HG02763 (cell line): ENCODE measurements around the gene ERICH2.

ENCODE experiments used
- ATAC-seq: cut with Tn5 transposase; IDR thresholded peaks from one replicate; pipeline ENCODE4 v1.9.1; 2021; ENCODE audit warnings: mild to moderate bottlenecking, moderate library complexity; ENCODE audit not compliant: unreplicated experiment

Gene ERICH2

GRCh38 chr2:170762760-170763159, 7.4 kb upstream of the ERICH2 start:
- ATAC-seq, result no peak

DNA sequence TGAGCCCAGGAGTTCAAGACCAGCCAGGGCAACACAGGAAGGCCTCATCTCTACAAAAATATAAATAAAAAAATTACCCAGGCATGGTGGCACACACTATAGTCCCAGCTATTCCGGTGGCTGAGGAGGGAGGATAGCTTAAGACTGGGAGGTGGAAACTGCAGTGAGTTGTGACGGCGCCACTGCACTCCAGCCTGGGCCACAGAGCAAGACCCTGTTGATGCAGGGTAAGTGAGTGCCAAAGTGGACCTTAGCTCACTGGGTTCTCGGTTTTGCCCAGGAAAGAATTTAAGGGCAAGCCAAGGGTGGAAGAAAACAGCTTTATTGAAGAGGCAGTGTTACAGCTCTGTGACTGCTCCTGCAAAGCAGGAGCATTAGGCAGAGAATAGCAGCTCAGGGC, 6.9 kb upstream of the ERICH2 start:
- no peak for ATAC-seq

GRCh38 chr2:170764880-170765261, 5.3 kb upstream of the ERICH2 start:
- no peak for ATAC-seq

DNA sequence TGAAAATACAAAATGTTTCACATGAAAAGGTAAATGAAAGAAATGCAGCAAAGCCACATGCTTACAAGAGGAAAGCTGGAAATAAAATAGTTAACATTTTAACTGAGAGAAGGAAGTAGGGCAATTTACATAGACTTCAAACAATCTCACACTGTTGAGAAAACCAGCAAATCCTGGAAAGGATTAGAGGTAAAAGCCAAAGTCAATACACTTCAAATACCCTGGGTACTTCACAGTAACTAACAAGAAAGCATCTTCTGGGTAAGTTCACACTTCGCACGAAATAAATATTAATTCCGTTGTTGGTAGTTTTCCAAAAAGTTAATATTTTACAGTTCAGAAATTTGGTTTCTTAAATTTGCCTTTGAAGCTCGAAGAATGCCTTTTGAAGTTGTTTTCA, 3.5 kb upstream of the ERICH2 start:
- no peak for ATAC-seq

DNA sequence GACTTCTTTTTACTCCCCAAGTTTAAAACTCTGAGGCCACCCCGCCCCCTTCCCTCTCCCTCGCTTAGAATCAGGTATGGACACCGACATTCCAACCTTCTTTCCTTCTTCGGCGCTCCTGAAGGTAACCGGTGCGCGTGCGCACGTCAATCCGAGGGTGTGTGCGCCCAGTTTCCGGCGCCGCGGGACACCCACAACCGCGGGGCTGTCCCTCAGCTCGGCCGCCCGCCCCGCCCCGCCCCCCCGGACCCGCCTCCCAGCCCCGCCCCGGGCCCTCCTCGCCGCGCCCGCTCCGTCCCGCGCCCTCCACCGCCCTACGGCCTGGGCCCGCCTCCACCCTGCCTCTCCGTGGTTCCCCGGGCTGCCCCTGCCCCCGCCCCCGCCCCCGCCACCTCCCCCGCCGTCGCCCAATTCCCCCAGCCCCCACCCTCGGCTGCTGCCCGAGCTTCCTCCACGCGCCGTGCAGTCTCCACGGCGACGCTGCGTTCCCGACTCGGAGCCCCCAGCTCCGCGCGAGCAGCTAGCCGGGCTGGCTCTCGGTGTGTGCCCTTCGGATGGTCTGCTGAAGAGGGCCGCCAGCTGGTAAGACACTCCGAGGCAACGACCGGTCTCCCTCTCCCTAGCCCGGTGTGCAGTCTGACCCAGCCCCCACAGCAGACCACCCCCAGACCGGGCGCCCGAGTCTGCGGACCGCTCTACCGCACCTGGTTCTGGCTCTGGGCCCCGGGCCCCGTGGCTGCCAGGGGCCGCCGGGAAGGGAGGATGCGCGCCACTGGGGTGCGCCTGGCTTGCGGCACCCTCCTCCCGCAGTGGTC, 635 bp downstream of the ERICH2 start:
- ATAC-seq, result peak; percentile 78

DNA sequence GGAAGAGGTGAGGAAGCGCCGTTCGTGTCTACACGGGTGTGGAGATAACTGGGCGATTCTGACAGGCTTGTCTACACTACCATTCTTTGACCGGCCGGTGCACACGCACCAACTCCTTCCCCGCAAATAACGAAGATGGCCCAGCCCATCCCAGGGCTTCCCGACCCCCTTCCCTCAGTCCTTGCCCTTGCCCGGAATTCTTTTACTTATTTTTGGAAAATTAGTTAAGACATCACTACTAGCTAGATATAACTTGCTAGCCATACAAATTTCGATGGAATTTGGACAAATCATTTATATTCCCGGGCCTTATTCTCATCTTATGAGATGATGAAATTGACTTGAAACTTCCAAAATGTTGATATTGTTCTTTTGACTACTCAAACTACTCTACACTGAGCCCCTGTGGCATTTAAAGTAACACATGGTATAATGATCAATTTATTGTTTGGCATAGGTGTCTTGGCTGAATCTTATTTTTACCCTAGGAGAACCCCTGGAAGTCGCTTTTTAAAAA, 1.3 kb downstream of the ERICH2 start:
- ATAC-seq, result no peak

- ATAC-seq, result no peak
Observed at GRCh38 chr2:170772295-170772694, 2.1 kb downstream of the ERICH2 start.

- no peak for ATAC-seq
Observed at GRCh38 chr2:170774074-170774473, 3.9 kb downstream of the ERICH2 start.

DNA sequence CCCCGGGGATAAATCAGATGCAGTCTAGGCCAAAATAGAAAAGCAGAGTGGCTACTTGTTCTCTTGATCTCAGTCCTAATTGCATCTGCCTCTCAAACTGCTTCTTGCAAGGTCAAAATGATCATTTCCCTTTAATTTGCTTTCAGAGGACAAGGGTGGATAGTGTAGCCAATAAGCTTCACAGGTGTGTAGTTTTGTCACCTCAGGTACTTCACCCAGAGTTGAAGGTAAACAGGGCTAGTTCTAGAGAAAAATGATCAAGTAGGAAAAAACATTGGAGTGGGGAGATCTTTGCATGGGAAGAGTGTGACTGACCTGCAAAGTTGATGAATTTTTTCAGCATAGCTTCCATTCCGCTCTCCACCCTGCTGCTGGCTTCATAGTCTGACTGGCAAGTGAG, 8.7 kb downstream of the ERICH2 start:
- no peak for ATAC-seq

GRCh38 chr2:170779304-170779703, 9.1 kb downstream of the ERICH2 start:
- no peak for ATAC-seq

DNA sequence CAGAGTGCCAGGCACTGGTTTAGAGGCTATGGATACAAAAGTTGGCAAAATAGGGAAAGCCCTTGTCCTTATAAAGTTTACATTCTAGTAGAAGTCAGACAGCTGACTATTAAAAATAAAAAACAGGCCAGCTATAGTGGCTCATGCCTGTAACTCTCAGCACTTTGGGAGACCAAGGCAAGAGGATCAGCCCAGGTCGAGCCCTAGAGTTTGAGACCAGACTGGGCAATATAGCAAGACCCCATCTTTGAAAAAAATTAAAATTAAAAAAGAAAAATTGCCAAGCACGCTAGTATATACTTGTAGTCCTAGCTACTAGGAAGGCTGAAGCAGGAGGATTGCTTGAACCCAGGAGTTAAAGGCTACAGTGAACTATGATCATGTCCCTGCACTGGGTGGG, 12.5 kb downstream of the ERICH2 start:
- ATAC-seq, result no peak

DNA sequence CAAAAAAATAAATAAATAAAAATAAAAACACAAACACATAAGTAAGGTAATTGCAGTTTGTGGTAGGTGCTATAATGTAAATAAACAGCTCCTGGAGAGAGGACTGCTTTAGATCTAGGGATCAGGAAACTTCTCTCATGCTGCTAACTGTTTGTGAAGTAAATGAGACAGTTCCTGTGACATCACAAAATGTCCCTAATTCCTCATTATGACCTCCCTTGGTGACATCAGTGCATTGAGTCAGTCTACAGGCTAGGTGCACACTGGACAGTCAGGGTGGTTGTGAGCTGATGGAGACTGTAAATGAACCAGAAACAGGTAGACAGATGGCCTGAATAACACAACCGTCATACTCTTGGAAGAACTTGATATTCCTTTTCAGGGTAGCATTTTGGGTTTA, 13.4 kb downstream of the ERICH2 start:
- no peak for ATAC-seq

DNA sequence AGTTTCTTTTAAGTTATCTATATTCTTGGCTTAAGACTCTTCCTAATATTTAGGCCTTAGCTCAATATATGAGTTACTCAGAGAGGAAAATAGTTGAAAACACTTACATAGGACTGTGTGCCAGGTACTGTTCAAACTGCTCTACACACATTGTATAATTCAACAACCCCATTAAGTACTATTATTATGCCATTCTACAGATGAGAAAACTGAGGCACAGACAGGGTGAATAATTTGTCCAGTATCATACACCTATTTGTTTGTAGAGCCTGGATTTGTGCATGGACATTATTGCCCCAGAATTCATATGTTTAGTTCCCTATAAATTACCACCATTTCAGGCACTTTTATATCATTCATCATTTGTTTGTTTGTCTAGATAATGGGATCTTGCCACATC, 28.8 kb downstream of the ERICH2 start:
- no peak for ATAC-seq

- ATAC-seq, result no peak
Observed at GRCh38 chr2:170806548-170806947, 36.4 kb downstream of the ERICH2 start.

DNA sequence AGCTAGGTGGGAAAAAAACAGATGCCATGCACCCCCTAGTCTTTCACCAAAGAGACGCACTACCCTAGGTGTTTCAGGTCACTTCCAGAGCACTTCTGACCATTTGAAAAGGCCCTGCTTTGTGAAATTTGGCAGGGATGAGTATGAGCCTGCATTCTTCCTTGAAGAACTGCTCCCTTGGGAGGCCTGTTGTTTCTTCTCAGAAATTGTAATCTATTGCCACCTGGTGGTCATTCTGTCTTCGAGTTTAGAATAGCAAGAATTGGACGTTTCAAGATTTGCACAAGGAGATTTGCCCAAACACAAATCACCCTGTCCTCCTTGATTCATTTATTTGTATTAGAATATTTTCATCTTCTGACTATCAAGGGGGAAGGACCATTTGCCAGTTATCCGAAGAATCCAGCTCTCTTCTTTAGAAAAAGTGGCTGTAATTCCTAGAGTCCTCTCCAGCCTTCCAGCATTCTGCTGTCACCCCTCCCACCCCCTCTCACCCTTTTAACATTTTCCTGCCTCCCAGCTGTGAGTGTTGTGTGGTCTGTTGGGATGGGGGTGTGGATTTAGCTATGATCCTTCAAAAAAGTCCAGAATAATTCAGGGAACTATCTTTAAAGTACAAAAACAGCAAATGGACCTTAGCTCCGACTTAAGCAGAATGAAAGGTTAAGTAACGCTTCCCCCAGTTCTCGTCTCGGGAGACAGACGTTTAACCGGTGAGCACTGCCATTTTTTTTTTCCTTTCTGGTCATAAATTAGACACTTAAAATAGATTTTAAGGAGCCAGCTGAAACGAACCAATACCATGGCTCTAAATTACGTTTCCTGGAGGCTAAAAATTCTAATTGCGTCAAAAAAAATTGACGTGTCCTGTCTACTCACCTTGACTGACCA, 42.8 kb downstream of the ERICH2 start:
- no peak for ATAC-seq

- no peak for ATAC-seq
Observed at GRCh38 chr2:170813611-170814532, 43.7 kb downstream of the ERICH2 start.

GRCh38 chr2:170814533-170815230, 44.5 kb downstream of the ERICH2 start:
- no peak for ATAC-seq

DNA sequence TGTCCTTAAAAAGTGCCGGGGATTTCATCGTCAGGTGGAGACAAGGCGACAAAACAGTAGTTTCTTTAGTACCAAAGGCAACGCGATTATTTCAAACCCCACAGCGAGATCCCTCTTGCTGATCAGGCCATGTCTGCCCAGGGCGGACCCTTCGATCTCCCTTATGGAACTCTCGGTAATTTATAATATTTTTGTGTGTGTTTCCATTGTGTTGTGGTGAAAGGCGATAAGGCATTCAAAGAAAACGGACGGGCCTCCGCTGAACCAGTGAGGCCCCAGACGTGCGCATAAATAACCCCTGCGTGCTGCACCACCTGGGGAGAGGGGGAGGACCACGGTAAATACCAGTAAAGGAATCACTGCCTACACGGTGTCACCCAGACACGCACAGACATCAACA, 45.1 kb downstream of the ERICH2 start:
- no peak for ATAC-seq

DNA sequence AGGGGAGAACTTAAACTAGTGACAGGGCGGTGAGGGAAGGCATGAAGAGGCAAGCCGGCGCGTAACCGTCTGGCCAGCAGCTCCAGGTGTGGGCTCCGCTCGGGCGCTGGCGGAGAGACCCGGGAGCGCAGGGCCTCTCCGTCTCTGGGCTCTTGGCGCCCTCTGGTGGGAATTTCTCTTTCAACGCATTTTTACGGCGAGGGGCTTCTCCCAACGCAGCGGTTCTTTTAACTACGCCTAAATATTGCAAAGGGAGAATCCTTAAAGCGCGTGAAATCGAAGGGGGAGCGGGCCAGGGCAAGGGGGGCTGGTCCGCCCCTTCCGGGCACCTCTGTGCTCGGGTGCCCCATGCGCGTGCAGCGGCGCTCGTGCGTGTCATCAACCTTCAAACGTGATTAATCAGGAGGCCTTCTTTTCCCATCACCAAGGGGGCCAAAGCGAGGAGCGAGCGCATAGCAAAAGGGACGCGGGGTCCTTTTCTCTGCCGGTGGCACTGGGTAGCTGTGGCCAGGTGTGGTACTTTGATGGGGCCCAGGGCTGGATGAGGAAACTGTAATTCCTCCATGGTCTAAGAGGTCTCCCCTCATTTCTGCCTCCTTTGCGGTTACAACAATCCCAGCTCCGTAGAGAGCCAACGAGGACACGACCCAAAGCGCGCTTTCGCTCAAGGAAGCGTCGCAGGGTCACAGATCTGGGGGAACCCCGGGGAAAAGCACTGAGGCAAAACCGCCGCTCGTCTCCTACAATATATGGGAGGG, 45.7 kb downstream of the ERICH2 start:
- no peak for ATAC-seq
